SU-DHL-6 (cell line): ENCODE measurements around the gene GNG7.

Experiments
- CTCF ChIP-seq: fragments of 200-600 bp; sonication (generic); IDR thresholded peaks from one replicate; pipeline ENCODE4 v1.5.1; 2017; ENCODE audit warnings: antibody characterized with exemption, mild to moderate bottlenecking, low read length, moderate library complexity; ENCODE audit not compliant: insufficient read depth, poor library complexity, severe bottlenecking
- EZH2phosphoT487 ChIP-seq: fragments of 200-600 bp; sonication (generic), shearing (Covaris generic); conservative IDR thresholded peaks from 2 replicates; pipeline ENCODE4 v1.6.1; 2018; ENCODE audit warnings: mild to moderate bottlenecking, antibody characterized with exemption, low read length, moderate library complexity, mixed read lengths

- TF ChIP-seq CTCF = no peak
- TF ChIP-seq EZH2phosphoT487 = no peak
Measured at GRCh38 chr19:2604747-2605329, 97.7 kb downstream of the GNG7 start.
